ENCODE data around the gene TBX5. TPM values are rescaled to one million over a fixed set of nuclear protein-coding genes. Genes with fewer than 3 reads are reported as not detected.

TBX5 gene
- total RNA-seq, 6 donors from 2014 or later: 9.7 to 24.0 (median 17.9) TPM

- Histone ChIP-seq H3K27ac (peak overlapping the region in 2 of 4 donors; percentile 1 to 79), H3K36me3 (no peaks in the 10 kb centered on the region), H3K4me3 (no peak overlapping the region), H3K27me3 (peaks cover 0 to 22% (median 3%) of the 10 kb centered on the region in 4 donors), H3K4me1 (peaks cover 0 to 4% (median 0%) of the 10 kb centered on the region in 4 donors), H3K9me3 (no peaks in the 10 kb centered on the region)
- no peak for ATAC-seq (ENCODE audit: low FRiP score in 2 of 2)
- whole genome bisulfite sequencing, 2 donors: 36 to 62% methylated on average over 4 of the region's 4 CpGs
- TF ChIP-seq EP300 (IDR thresholded peaks at IDR 0.05): no peak
- TF ChIP-seq CTCF (IDR thresholded peaks at IDR 0.05): no peak
- no peak for TF ChIP-seq POLR2A (IDR thresholded peaks at IDR 0.05)
- TF ChIP-seq POLR2AphosphoS5 (IDR thresholded peaks at IDR 0.05): no peak
- no peak for DNase-seq
Observed at GRCh38 chr12:114393569-114393968, 12.4 kb downstream of the TBX5 start.

DNA sequence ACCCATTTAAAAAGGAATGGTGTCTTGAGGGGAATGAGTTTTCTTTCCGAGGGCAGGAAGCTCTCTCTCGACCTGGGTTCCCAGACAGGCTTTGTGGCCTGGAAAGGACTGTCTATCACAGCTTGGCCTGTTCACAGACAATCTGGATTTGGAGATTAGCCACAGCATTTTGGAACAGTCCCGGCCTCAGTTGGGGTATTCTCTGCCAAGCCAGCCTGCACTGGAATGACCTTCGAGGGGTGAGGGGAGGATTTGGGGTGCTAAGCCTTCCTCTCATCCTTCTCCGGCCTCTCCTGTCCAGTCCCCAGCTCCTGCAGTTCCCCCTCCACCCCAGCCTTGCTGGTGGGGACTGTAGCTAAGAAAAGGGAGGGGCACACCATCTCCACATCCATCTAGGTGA lies 13.0 kb downstream of the TBX5 start:
- ATAC-seq (ENCODE audit: low FRiP score in 2 of 2) (peak in 1 of 2 donors; percentile 27), DNase-seq (no peak)
- TF ChIP-seq POLR2A (IDR thresholded peaks at IDR 0.05) (no peak), CTCF (IDR thresholded peaks at IDR 0.05) (no peak), EP300 (IDR thresholded peaks at IDR 0.05) (no peak), POLR2AphosphoS5 (IDR thresholded peaks at IDR 0.05) (no peak)
- Histone ChIP-seq H3K27ac (peak overlapping the region in 2 of 4 donors; percentile 1 to 16), H3K27me3 (peaks cover 0 to 22% (median 3%) of the 10 kb centered on the region in 4 donors), H3K36me3 (no peaks in the 10 kb centered on the region), H3K4me3 (no peak overlapping the region), H3K9me3 (no peaks in the 10 kb centered on the region), H3K4me1 (peaks cover 0 to 4% (median 0%) of the 10 kb centered on the region in 4 donors)
- WGBS, 2 donors: 46 to 52% methylated on average over 5 of the region's 5 CpGs

GRCh38 chr12:114391088-114391487 lies 14.9 kb downstream of the TBX5 start:
- H3K27me3 ChIP-seq: peaks cover 0 to 11% (median 3%) of the 10 kb centered on the region in 4 donors
- no peak for DNase-seq
- WGBS, 2 donors: 20 to 27% methylated on average over 4 of the region's 4 CpGs
- no peak overlapping the region for H3K27ac ChIP-seq
- H3K4me3 ChIP-seq: no peak overlapping the region
- TF ChIP-seq CTCF (IDR thresholded peaks at IDR 0.05) (no peak), EP300 (IDR thresholded peaks at IDR 0.05) (no peak), POLR2A (IDR thresholded peaks at IDR 0.05) (no peak), POLR2AphosphoS5 (IDR thresholded peaks at IDR 0.05) (no peak)
- H3K9me3 ChIP-seq: no peaks in the 10 kb centered on the region
- ATAC-seq (ENCODE audit: low FRiP score in 2 of 2): no peak
- no peaks in the 10 kb centered on the region for H3K36me3 ChIP-seq
- peaks cover 0 to 7% (median 0%) of the 10 kb centered on the region in 4 donors for H3K4me1 ChIP-seq

DNA sequence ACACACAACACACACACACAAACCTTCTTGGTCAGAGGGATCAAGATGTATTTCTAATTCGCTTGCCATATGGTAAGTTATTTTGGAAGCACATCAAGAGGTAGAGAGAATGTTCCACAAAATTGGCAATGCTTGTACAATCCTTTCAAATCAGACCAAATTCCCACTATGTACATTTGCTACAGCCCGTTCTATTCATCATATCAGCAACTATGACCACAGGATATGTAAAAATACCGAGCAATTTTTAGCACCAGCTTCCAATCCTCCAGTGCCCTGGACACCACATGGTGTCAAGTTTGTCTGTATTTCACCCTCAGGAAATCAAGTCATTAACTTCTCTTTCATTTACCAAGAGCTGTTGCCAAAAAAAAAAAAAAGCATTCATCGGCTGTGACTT lies 21.2 kb downstream of the TBX5 start:
- WGBS, 2 donors: 46 to 52% methylated on average over 4 of the region's 4 CpGs

More for the DNA sequence above, 21.2 kb downstream of the TBX5 start:
- no peak overlapping the region for H3K27ac ChIP-seq
- H3K27me3 ChIP-seq: no peaks in the 10 kb centered on the region
- DNase-seq: no peak
- H3K4me1 ChIP-seq: peaks cover 0 to 2% (median 0%) of the 10 kb centered on the region in 4 donors
- no peak overlapping the region for H3K4me3 ChIP-seq
- TF ChIP-seq EP300 (IDR thresholded peaks at IDR 0.05) (no peak), CTCF (IDR thresholded peaks at IDR 0.05) (no peak), POLR2A (IDR thresholded peaks at IDR 0.05) (no peak), POLR2AphosphoS5 (IDR thresholded peaks at IDR 0.05) (no peak)
- no peak for ATAC-seq (ENCODE audit: low FRiP score in 2 of 2)
- no peaks in the 10 kb centered on the region for H3K36me3 ChIP-seq
- H3K9me3 ChIP-seq: no peaks in the 10 kb centered on the region
